Stimulated activated naive CD4-positive, alpha-beta T cell (primary cell): ENCODE data around the gene ATP6V0C.
"Not testable (repeated sequence)": the region's sequence is repeated elsewhere in the genome, so short reads cannot be mapped to it uniquely, and the experiment has no call there.

Experiments used
- DNase-seq, 6 experiments: peaks; one replicate each; lab custom pipeline; 2025; lab: John Stamatoyannopoulos, UW

ATP6V0C gene

DNA sequence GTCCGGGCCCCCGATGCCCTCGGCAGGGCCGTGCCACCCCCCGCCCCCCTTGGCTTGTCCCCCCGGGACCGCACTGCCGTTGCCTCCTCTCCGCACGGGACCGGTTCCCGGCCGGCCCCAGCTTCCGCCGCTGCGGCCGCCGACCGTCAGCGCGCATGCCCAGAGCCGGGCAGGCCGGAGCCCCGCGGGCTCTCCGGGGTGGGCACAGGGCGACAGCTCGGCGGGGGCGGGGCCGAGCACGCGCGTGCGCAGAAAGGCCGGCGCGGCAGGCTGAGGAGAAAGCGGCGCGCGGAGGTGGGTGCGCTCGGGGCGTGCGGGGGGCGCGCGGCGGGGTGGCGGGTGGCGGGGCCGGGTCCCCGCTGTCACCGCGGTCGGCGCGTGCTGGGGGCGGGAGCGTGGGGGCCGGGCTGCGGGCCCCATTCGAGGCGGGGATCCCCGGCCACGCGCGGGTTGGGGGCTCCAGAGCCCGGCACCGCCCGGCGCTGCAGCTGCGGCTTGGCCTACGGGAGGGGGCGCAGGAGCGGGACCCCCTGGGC lies 38.8 kb upstream of the ATP6V0C start, which contains the start of gene TBC1D24:
TSS of gene TBC1D24 (plus strand) at position 251 of the 536 bp plus-strand sequence. CDS start 21,022 bp downstream, outside the sequence.
- peak in 5 of 6 experiments; percentile 58 to 67 (median 63) for DNase-seq

DNA sequence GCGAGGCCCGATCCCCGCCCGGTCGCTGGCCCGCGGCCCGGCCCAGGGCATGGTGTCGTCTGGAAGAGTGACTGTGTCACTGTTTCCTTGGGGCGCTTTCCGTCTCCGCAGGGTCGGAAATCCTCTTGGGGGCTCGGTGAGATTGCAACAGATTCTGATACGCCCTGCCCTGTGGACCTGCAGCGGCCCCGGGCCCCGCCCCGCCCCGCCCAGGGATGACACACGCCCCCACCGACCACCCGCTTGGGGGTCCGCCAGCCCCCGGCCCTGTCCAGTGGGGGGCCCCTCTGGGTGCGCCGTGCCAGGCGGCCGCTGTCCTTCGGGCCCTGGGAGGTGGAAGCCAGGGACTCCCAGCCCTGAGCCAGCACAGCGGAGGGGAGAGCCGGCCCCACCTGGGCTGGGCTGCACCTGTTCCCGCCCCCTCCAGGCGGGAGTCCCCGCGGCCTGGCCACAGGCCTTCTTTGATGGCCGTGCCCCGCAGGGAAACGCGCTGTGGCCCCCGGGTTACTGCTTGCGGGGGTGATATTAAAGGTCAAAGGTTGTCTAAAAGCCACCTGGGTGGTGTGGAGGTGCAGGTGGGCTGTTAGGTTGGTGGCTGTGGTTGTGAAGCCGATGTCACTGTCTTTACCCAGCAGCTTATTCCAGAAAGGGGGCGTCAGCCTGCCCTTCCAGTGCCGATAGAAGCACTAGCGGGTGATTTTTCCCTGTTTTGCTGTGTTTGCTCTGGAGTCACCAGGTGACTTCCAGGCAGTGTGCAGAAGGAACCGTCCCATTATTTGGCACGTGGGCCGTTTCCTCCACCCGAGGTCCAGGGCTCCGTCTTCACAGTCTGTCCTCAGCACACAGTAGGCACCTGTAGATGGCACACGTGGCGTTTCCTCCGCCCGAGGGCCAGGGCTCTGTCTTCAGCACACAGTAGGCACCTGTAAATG lies 38.1 kb upstream of the ATP6V0C start:
- peak in 4 of 6 experiments; percentile 21 to 40 (median 36) for DNase-seq

DNA sequence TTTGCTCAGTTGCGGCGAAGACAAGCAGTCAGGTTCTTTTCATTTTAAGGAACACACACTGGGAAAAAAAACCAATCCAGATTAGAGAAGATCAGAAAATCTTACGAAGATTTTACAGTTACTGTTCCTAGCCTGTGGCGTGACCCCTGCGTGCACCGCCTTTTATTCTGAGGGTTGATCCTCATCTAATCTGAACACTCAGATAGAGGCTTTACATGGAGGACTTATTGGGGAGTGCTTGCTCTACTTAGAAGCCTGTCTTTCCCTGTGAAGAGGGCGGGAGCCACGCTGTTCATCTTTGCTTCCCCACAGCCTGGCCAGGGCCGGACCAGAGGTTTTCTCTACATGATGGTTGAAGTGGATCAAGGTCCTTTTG lies 37.4 kb upstream of the ATP6V0C start:
- DNase-seq: no peak

DNA sequence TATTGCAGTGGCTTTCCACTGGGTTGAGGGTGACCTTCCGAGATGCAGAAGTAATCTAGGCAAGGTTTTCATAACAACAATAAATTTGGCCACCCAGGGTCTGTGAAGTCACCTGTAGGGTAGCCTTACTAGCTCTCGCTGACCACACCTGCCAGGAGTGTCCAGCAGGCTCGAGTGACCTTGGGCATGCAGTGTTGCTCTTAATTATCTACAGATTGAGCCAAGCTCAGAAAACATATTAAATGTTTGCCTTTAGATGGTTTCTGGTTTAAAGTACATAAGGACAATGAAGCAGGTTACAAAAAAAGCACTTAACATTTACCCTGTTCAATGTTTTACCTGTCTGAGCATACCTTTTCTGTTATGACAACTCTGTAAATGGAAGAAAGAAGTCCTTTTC lies 37.0 kb upstream of the ATP6V0C start:
- DNase-seq: no peak

DNA sequence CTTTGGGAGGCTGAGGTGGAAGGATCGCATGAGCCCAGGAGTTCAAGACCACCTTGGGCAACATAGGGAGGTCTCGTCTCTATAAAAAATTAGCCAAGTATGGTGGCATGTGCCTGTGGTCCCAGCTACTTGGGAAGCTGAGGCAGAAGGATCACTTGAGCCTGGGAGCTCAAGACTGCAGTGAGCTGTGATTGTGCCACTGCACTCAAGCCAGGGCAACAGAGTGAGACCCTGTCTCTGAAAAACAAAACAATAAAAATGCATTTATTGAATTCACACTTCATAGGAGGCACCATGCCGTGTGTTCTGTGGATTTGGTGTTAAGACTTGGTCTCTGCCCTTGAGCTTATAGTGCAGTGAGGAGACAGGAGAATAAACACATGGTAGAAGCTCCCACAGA lies 36.4 kb upstream of the ATP6V0C start:
- no peak for DNase-seq

DNA sequence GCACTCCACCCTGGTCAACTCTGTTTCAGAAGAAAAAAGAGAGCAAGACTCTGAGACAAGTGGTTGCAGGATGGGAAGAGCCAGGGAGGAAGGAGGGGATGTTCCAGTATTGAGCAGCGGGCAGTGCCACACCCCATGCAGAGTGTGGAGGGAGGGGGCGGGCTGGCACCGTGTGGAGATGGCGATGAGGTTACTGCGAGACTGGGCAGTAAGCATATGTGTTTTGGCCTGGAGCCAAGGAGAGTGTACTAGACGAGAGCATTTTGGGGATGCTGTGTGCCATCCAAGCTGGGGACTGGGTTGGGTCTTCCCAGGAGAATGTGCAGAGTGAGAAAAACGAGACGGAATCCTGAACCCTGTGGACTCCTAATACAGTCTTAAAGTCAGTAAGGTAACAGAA lies 35.5 kb upstream of the ATP6V0C start:
- no peak for DNase-seq

DNA sequence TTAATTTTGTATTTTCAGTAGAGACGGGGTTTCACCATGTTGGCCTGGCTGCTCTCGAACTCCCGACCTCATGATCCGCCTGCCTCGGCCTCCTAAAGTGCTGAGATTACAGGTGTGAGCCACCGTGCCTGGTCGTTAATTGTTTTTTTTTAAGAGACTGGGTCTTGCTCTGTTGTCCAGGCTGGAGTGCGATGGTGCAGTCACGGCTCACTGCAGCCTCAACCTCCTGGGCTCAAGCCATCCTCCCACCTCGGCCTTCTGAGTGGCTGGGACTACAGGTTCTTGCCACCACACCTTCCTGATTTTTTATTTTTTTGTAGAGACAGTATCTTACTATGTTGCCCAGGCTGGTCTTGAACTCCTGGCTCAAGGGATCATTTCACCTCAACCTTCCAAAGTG lies 33.8 kb upstream of the ATP6V0C start:
- not testable (repeated sequence) for DNase-seq

DNA sequence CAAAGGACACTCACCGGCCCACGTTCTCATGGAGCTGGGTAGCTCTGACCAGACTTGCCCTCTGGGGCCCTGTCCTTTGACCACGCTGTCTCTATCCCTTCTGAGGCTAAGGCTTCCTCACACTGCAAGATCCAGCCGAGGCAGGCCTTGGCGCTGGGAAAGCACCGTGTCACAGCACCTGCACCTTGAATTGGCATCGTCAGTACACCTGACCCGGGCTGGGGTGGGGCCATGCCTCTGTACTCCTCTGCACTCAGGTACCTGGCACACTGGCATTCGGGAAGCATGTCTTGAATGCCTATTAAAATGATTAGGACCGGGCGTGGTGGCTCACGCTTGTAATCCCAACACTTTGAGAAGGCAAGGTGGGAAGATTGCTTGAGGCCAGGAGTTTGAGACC lies 32.8 kb upstream of the ATP6V0C start:
- DNase-seq: no peak

DNA sequence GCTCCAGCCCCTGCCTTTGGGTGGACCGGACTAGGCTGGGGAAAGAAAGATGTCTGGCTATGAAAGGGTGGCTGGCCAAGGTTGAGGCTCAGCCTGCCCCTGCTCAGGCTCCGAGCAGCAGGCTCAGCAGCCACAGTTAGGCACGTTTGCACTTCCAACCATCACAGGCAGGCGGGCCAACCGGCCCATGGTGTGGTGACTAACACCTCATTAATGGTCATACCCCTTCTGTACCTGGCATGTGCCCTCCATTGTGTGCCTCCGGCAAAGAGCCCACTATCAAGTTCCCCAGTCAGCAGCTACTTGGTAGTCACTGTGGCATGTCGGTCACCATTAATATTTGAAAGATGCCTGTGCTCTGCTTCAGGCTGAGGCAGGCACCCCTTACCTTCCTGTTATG lies 32.1 kb upstream of the ATP6V0C start:
- DNase-seq: no peak

DNA sequence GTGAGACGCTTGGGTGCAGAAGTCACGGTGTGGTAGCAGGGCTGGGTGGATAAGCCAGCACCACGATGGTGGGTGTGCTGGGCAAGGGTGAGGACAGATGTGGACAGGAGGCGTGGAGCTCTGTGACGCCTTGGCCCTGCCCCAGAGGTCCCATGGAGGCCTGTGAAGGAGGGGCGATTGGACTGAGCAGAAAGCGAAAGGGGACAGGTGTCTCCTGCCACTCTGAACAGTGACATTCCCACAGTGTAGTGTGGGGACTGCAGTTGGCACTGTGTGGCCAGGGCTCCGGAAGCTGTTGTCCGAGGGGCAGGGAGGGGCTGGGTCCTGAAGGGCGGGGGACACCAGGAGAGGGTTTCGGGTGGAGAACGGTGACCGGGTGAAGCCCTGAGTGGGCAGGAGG lies 31.5 kb upstream of the ATP6V0C start:
- DNase-seq: no peak

DNA sequence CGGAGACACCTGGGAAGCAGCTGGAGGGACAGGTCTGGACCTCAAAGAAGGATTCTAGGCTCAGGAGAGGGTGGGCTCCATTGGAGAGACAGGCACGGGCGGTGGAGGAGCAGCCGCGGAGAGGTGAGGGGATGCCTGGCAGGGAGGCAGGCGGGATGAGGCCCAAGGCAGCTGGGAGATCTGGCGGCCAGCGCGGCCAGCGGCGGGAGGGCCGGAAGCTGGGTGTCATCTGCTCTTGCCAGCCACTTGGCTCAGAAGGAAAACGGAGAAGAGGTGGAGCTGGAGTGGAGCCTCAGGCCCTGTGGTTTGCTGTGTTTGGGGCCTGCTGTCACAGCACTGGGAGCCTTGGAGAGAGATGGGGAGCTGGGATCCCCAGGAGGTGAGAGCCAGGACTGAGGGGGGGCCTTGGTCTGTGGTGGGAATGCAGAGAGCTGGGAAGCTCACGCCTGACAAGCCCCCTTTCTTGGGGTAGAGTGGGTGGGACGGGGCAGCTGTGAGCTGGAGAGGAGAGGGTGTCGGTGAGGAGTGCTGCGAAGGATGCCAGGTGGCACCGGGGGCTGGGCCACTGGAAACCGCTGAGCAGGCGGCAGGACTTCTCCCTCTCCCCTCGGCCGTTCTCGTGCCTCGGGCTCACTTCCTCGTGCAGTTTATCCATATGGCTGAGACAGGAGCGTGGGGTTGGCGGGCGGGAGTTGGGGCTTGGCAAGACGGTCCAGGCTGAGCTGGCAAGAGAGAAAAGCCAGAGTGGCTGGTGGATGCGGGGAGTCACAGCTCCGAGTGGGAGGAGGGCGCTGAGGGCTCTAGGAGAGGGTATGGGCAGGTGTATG lies 30.8 kb upstream of the ATP6V0C start:
- DNase-seq: no peak

DNA sequence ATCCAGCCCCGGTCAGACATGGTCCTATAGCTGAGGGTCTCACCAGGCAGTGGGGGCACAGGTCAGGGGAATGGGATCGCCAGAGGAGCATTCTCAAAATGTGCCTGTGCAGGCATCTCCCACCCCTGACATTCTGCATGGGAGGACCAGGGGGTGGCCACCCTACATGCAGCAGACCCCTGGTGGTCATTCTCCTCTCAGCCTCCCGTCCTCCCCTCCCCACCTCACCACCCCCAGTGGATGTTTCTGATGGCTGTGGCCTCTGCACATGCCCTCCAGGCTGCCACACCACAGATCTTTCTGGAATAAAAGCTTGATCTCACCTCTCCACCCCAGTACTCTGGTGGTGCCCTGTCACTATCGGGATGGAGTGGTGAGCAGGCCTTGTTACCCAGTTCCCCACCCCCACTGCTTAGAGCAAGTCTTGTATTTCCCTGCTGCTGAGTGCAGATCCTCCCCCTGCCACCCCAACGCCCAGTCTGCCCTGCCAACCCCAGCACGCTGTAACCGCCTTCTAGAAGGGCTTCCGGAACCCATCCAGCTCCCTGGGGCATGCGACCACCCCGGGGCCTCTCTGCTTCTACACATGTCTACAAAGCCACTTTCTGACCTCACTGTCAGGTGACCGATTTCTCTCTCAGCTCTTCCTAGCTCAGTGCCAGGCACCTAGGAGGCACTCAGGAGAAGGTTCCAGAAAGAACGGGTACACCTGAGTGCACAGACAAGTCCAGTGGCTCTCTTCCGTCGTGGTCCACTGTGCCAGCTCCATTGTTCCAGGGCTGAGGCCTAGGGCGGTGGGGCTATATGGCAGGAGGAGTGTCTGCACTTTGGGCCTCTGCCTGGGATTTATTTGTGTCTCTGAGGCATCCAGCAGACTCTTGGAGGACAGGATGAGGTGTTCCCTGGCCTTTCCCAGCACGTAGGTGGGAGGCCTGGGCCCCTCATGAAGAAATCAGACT lies 29.5 kb upstream of the ATP6V0C start:
- no peak for DNase-seq

DNA sequence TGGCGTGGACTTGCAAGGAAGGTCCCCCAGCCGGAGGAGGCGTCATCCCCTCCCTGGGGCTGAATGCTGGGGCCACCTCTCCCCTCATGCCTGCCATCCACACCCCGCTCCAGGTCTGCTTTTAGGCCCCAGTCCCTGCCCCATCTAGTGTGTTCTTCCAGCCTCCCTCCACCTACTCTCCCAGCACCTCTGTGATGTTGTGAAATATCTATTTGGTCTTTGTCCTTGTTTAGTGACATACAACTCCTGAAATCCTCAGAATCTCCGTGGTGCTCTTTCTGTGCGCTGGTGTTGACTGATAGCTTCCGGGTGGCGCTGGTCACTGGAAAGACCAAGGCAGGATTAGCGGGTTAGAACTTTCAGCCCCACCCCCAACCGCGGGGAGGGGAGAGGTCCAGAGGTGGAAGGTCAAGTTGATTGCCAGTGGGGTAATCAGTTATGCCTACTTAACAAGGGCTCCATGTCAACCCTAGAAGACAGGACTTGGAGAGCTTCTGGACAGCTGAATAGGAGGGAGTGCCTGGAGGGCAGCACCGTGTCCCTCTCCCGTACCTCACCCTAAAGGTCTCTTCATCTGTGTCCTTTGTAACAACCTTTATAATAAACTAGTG lies 28.7 kb upstream of the ATP6V0C start:
- DNase-seq: no peak

DNA sequence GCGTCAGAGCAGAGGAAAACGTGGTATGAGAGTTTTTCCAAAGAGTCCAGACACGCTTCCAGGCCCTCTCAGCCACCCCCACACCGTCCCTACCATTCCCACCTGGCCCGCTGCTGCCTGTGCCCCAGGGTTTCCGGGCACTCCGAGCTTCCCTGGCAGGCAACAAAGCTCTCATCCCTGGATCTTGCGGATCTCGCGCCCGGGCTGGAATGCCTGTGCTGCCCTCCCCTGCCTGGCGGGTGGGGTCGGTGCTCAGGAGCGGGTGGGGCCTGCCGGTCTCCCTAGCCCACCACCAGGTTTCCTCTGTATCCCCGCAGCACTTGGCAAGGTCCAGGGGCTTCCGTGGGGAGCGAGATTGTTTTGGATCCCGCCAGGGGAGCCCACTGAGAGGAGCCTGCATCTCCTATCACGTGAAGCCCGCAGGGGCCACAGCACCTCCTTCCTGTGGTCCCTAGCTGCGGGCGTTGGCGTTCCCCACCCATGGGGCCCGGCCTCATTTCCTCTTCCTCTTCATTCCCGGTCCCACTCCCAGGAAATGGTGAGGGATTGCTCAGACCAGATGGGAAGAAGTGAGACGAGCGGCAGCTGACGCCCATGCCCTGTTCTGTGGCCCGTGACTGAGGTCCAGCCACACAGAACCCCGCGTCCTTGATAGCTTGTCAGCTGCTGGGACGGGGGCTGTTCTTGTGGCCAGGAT lies 27.8 kb upstream of the ATP6V0C start:
- no peak for DNase-seq

DNA sequence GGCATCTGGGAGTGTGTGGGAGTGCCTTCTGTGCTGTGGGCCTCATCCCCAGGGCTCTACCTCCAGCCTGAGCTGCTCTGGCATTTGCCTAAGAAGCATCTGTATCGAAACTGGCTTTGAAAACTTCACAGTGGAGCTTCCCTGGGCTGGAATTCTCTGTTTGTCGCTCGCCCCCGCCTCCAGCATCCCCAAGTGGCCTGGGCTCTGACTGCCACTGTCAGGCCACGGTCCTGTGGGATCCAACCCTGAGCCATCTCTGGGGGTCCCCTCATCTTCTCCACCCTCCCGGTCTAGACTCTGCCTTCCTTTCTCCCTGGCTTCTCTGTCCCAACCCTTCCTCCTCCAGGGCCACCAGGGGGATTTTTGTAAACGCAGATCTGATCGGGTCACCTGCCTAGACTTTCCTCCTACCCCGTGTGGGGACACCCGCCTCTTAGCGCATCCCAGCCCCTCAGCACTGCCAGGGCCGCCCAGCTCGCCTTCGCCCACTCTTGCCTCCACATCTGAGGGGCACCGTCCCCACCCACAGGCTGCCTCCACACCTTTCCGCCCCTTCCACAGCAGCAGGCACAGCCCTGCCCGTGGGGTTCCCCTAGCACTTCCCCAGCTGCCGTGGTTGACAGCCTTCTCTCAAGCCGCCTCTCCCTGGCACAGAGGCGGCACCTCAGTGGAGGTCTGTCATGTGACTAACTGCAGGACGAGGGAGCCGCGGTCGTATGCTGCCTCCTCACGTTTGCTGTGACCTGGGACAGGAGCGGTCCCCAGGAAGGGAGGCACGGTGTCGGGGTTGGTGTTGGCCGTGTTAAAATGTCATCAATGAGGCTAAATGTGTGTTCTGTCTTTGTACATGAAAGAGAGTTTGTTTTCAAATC lies 26.9 kb upstream of the ATP6V0C start:
- DNase-seq: peak; percentile 60 to 83 (median 78)

DNA sequence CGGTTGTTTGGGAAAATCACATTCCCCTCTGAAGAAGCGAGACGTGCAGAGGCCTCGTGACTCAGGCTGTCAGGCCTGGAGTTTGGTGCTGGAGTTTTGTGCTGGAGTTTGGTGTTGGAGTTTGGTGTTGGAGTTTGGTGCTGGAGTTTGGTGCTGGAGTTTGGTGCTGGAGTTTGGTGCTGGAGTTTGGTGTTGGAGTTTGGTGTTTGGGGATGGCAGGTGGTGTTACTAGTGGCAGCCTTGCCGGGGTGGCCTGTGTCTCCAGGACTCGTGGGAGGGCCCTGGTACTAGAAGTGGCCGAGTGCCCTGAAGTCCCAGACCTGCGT lies 26.3 kb upstream of the ATP6V0C start:
- DNase-seq: no peak

DNA sequence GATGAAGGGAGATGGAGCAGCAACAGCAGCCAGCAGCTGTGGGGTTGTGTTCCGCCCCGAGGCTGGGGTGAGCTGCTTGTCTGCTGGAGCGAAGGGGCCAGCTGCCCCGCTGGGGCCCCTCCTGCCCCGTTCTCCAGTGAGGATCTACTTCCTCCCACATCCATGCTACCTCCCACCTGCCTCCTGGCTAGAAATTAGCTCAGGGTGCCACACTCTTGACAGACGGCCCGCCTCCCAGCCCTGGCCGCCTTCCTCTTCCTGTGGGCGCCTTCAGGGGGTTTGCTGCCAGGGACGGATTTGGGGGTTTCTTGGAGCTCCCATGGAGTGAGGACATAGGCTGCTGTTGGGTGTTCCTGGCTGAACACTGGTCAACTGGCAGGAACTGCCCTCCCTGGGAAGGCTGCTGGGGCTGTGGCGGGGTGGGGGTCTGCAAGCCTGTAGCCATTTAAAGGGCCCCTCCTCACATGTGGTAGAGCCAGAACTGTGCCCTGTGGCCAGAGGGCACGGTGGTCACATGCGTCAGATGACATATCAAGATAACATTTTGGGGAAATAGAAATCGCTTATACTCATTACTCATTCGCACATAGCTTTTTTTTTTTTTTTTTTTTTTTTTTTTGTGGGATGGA lies 25.7 kb upstream of the ATP6V0C start:
- DNase-seq: no peak

DNA sequence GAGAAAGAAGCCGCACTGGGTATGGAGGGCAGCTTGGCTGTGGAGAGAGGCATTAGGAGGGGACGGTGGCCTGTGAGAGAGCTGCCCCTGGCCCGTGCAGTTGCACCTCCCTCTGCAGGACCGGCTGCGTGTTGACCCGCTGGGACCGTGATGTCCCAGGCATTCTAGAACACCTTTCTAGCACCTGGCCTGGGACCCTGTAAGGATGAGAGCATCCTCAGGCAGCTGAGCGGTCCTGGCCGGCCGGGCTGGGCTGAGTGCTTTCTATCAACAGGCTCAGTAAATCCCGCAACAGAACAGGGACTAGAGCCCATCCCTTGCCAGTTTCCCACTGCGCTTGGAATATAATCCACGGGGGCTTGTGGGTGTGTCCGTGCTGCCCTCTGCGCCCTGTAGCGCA lies 24.2 kb upstream of the ATP6V0C start:
- no peak for DNase-seq
